C4-2B (cell line): ENCODE results near the gene GPANK1.

ENCODE experiments used
- H3K27ac ChIP-seq: fragments of 450-650 bp; 2 replicates; pipeline ENCODE4 v1.5.1; 2017
- CTCF ChIP-seq: fragments of 450-650 bp; conservative IDR thresholded peaks from 2 replicates; pipeline ENCODE4 v1.5.1; 2017; ENCODE audit warnings: mild to moderate bottlenecking
- ZFX ChIP-seq: fragments of 450-650 bp; IDR thresholded peaks from 2 replicates; pipeline ENCODE4 v1.6.1; 2017

GPANK1 gene

DNA sequence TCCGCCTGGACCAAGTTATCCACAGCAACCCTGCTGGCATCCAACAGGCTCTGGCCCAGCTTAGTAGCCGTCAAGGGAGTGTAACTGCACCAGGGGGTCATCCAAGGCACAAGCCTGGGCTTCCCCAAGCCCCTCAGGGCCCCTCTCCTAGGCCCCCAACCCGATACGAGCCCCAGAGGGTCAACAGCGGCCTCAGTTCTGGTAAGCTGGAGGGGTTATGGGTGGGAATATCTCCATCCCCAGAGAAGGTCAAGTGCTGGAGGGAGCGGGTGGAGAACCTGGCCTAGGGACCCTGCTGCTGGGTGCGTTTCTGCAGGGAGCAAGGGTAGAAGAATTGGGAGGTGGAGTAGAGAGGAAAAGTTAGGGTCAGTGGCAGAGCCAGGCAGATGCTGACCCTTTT, 31.4 kb downstream of the GPANK1 start:
- no peak for TF ChIP-seq CTCF
- no peak for TF ChIP-seq ZFX
- H3K27ac ChIP-seq = no peak overlapping the region

GRCh38 chr6:31632279-31632946, 32.4 kb downstream of the GPANK1 start:
- TF ChIP-seq CTCF (no peak), ZFX (no peak)

DNA sequence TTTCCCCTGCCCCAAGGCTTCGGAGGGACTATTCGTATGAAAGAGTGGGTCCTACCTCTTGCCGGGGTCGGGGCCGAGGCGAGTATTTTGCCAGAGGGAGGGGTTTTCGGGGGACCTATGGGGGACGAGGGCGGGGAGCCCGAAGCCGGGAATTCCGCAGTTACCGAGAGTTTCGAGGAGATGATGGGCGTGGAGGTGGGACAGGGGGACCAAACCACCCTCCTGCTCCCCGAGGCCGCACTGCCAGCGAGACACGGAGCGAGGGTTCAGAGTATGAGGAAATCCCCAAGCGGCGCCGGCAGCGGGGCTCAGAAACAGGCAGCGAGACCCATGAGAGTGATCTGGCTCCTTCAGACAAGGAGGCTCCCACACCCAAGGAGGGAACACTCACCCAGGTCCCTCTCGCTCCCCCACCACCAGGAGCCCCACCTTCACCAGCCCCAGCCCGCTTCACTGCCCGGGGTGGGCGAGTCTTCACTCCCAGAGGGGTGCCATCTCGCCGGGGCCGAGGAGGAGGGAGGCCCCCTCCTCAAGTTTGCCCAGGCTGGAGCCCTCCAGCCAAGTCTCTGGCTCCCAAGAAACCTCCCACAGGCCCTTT, 33.0 kb downstream of the GPANK1 start:
- H3K27ac ChIP-seq = no peak overlapping the region
- TF ChIP-seq CTCF (no peak), ZFX (no peak)

More at GRCh38 chr6:31632279-31632946, 32.4 kb downstream of the GPANK1 start:
- no peak overlapping the region for H3K27ac ChIP-seq

DNA sequence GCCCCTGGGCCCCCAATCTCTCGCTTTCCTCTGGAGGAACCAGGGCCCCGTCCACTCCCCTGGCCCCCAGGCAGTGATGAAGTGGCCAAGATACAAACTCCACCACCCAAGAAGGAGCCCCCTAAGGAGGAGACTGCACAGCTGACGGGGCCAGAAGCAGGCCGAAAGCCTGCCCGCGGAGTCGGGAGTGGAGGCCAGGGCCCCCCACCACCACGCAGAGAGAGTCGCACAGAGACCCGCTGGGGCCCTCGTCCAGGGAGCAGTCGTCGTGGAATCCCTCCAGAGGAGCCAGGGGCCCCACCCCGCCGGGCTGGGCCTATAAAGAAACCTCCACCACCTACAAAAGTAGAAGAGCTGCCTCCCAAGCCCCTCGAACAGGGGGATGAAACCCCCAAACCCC, 33.6 kb downstream of the GPANK1 start:
- no peak overlapping the region for H3K27ac ChIP-seq

DNA sequence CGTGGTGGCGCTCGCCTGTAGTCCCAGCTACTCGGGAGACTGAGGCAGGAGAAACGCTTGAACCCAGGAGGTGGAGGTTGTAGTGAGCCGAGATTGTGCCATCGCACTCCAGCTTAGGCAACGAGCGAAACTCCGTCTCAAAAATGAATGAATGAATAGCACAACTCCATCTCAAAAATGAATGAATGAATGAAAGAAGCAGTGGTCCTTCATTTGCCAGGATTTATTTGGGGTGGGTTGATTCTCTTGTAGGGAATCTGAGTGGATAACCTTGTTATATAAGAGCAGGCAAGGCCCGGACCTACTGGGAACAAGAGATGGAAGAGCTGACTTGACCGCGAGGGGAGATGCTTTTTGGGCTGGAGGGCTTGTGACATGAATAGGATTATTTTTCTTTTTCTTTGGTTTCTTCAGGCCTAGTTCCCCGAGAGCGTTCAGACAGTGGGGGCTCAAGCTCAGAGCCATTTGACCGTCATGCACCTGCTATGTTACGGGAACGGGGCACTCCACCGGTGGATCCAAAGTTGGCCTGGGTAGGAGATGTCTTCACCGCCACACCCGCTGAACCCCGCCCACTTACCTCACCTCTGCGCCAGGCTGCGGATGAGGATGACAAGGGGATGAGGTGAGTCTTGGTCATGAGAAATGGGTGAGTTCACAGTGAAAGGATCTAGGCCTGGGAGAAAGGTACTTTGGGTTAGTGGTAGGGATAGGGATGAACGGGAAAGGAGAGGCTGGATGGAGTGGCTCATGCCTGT, 34.4 kb downstream of the GPANK1 start:
- TF ChIP-seq ZFX (no peak), CTCF (no peak)
- H3K27ac ChIP-seq = no peak overlapping the region

More for the DNA sequence above, 33.6 kb downstream of the GPANK1 start:
- TF ChIP-seq ZFX = no peak
- no peak for TF ChIP-seq CTCF

GRCh38 chr6:31629014-31629413, 35.8 kb downstream of the GPANK1 start:
- TF ChIP-seq ZFX (no peak), CTCF (no peak)
- no peak overlapping the region for H3K27ac ChIP-seq

- TF ChIP-seq CTCF = no peak
- no peak for TF ChIP-seq ZFX
- no peak overlapping the region for H3K27ac ChIP-seq
Measured at GRCh38 chr6:31627690-31628287, 37.0 kb downstream of the GPANK1 start.
